ENCODE results near the gene GPR84. TPM values are rescaled to one million over a fixed set of nuclear protein-coding genes. Genes with fewer than 3 reads are reported as not detected.

The GPR84 gene
- polyA plus RNA-seq, 3 donors, result 2.4 to 14.2 (median 5.6) TPM

DNA sequence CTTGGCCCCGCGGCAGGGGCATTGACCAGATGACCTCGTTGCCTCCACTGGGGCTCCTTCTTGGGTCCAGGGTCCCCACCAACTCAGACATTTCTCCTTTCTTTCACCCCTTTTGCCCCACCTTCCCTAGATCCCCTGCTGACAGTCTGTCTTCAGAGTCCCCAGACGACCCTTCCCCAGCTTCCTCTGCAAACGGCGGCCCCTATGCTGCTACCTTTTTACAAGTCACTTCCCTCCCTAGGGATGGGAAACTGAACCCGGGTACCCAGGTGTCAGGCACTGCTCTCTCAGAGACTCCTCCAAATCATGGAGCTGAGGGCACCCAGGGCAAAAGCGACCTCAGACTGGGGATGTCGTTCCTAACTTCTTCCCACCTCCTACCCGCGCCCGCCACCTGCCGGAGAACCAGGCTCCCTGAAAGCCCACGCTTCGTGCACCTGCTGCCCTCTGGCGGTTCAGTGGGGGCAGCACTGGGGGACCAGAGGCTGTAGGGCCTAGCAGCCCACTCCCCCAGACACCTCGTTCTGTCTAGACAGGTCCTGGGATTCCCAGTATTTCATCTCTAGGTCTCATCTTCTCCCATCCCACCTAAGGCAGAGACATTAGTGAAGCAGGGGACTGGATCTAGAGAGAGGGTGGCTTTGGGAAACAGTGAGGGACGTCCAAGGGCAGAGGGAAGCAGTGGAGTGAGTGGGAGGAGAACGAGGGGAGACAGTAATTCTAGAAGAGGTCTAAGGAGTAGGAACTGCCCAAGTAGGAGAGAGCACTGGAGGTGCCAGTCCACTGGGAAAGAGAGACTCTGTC lies 15.3 kb upstream of the GPR84 start:
- peaks cover 0 to 2% (median 0%) of the 10 kb centered on the region in 7 donors for H3K9me3 Mint-ChIP-seq
- peaks cover 70% of the 10 kb centered on the region for H4K20me1 ChIP-seq (ENCODE audit: insufficient read depth, low read length)
- H2AFZ ChIP-seq (ENCODE audit: insufficient read depth, low read depth, low read length, poor library complexity, severe bottlenecking), result no peak overlapping the region
- intact Hi-C loops (cut with micrococcal nuclease), result loop anchor here in 1 of 2 donors (5.0 kb wide), 1 partner anchor 87 kb away; no protein-coding TSS in a partner anchor
- H3K27ac Mint-ChIP-seq, result peak overlapping the region; percentile 81 to 100 (median 90)
- peaks cover 77% of the 10 kb centered on the region for H3K4me1 Mint-ChIP-seq
- H3K4me3 Mint-ChIP-seq, result peak overlapping the region; percentile 75 to 80
- peak overlapping the region; percentile 11 for H3K9ac ChIP-seq (ENCODE audit: insufficient read depth, low read length, poor library complexity, severe bottlenecking)
- H3K79me2 ChIP-seq (ENCODE audit: insufficient read depth, low read length), result peaks cover 79% of the 10 kb centered on the region
- WGBS (ENCODE audit: insufficient coverage), result 7% methylated on average over 13 of the region's 19 CpGs
- H3K27ac ChIP-seq (ENCODE audit: low read depth in 1 of 2, low read length in 2 of 2), result peak overlapping the region in 1 of 2 donors; percentile 68
- H3K27me3 ChIP-seq (ENCODE audit: control insufficient read depth in 2 of 2, insufficient read depth in 2 of 2, low read length in 2 of 2), result no peaks in the 10 kb centered on the region
- peaks cover 49 to 51% of the 10 kb centered on the region in 2 donors for H3K36me3 ChIP-seq (replicated peaks in 1 of 2; ENCODE audit: control insufficient read depth in 1 of 2, insufficient read depth in 2 of 2, low read length in 2 of 2)
- peaks cover 76 to 81% of the 10 kb centered on the region in 2 donors for H3K36me3 Mint-ChIP-seq
- no peaks in the 10 kb centered on the region for H3K9me3 ChIP-seq (replicated peaks in 1 of 2; ENCODE audit: control insufficient read depth in 1 of 2, insufficient read depth in 1 of 2, low read length in 2 of 2)
- H3K4me1 ChIP-seq (ENCODE audit: control insufficient read depth in 1 of 2, insufficient read depth in 2 of 2, low read length in 2 of 2), result peaks cover 53 to 65% of the 10 kb centered on the region in 2 donors
- peaks cover 0 to 2% (median 0%) of the 10 kb centered on the region in 3 donors for H3K27me3 Mint-ChIP-seq (ENCODE audit: low read depth in 3 of 3)
- TF ChIP-seq, protein P1, sequence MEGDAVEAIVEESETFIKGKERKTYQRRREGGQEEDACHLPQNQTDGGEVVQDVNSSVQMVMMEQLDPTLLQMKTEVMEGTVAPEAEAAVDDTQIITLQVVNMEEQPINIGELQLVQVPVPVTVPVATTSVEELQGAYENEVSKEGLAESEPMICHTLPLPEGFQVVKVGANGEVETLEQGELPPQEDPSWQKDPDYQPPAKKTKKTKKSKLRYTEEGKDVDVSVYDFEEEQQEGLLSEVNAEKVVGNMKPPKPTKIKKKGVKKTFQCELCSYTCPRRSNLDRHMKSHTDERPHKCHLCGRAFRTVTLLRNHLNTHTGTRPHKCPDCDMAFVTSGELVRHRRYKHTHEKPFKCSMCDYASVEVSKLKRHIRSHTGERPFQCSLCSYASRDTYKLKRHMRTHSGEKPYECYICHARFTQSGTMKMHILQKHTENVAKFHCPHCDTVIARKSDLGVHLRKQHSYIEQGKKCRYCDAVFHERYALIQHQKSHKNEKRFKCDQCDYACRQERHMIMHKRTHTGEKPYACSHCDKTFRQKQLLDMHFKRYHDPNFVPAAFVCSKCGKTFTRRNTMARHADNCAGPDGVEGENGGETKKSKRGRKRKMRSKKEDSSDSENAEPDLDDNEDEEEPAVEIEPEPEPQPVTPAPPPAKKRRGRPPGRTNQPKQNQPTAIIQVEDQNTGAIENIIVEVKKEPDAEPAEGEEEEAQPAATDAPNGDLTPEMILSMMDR (IDR thresholded peaks at IDR 0.05), result peak; percentile 100
- peak; percentile 82 to 88 (median 86) for DNase-seq
- H3K4me2 ChIP-seq (replicated peaks; ENCODE audit: extremely low read depth, low read length, poor library complexity, severe bottlenecking), result peak overlapping the region; percentile 70
- H3K4me3 ChIP-seq (replicated peaks in 1 of 3; ENCODE audit: low read depth in 2 of 3, low read length in 3 of 3), result peak overlapping the region in 1 of 3 experiments; percentile 64

DNA sequence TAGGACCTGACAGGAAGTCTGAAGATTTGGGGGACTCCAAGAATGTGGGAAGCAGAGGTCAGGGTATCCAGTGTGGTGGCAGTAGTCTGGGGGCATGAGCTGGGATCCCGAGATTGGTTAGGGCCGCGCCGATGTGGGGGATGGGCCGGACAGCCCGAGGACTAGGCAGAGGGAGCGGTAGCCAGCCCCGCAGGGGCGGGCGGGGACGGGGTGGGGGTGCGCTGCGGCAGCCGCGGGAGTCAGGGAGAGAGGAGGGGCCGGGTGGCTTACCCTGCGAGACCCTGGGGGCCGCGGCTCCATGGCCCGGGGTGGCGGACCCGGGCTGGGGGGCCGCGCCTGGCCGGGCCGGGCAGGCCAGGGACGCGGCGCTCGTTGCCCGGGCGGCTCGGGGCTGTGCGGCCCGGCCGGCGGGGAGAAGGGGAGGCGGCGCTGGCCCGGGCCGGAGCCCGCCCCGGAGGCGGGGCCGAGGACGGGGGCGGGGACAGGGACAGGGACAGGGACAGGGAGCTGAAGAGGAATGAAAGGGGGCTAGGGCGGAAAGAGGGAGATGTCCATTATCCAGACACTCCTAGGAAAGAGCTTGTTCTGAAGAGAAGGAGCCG lies 14.6 kb upstream of the GPR84 start:
- Mint-ChIP-seq H3K4me3 (peak overlapping the region; percentile 75 to 80), H3K27ac (peak overlapping the region in 5 of 7 donors; percentile 72 to 100 (median 92)), H3K4me1 (peaks cover 75% of the 10 kb centered on the region), H3K9me3 (peaks cover 0 to 1% (median 0%) of the 10 kb centered on the region in 7 donors), H3K36me3 (peaks cover 79 to 82% of the 10 kb centered on the region in 2 donors), H3K27me3 (ENCODE audit: low read depth in 3 of 3) (peaks cover 0 to 2% (median 0%) of the 10 kb centered on the region in 3 donors)
- H3K27me3 ChIP-seq (ENCODE audit: control insufficient read depth in 2 of 2, insufficient read depth in 2 of 2, low read length in 2 of 2), result no peaks in the 10 kb centered on the region
- peaks cover 73% of the 10 kb centered on the region for H3K79me2 ChIP-seq (ENCODE audit: insufficient read depth, low read length)
- peak overlapping the region in 1 of 2 donors; percentile 68 for H3K27ac ChIP-seq (ENCODE audit: low read depth in 1 of 2, low read length in 2 of 2)
- no peaks in the 10 kb centered on the region for H3K9me3 ChIP-seq (replicated peaks in 1 of 2; ENCODE audit: control insufficient read depth in 1 of 2, insufficient read depth in 1 of 2, low read length in 2 of 2)
- peaks cover 56 to 58% of the 10 kb centered on the region in 2 donors for H3K36me3 ChIP-seq (replicated peaks in 1 of 2; ENCODE audit: control insufficient read depth in 1 of 2, insufficient read depth in 2 of 2, low read length in 2 of 2)
- peaks cover 77% of the 10 kb centered on the region for H4K20me1 ChIP-seq (ENCODE audit: insufficient read depth, low read length)
- H3K4me1 ChIP-seq (ENCODE audit: control insufficient read depth in 1 of 2, insufficient read depth in 2 of 2, low read length in 2 of 2), result peaks cover 46 to 64% of the 10 kb centered on the region in 2 donors
- intact Hi-C loops (cut with micrococcal nuclease), result loop anchor here in 1 of 2 donors (5.0 kb wide), 1 partner anchor 87 kb away; no protein-coding TSS in a partner anchor
- H3K4me3 ChIP-seq (replicated peaks in 1 of 3; ENCODE audit: low read depth in 2 of 3, low read length in 3 of 3), result peak overlapping the region in 1 of 3 experiments; percentile 64
- WGBS (ENCODE audit: insufficient coverage), result 82% methylated on average over 34 of the region's 49 CpGs
- H2AFZ ChIP-seq (ENCODE audit: insufficient read depth, low read depth, low read length, poor library complexity, severe bottlenecking), result no peak overlapping the region
- TF ChIP-seq, protein P1 (IDR thresholded peaks at IDR 0.05), result no peak
- no peak overlapping the region for H3K9ac ChIP-seq (ENCODE audit: insufficient read depth, low read length, poor library complexity, severe bottlenecking)
- no peak for DNase-seq
- H3K4me2 ChIP-seq (replicated peaks; ENCODE audit: extremely low read depth, low read length, poor library complexity, severe bottlenecking), result peak overlapping the region; percentile 70

All from CD14-positive monocyte (primary cell).